ENCODE results near the gene GLI3.

GLI3 gene

DNA sequence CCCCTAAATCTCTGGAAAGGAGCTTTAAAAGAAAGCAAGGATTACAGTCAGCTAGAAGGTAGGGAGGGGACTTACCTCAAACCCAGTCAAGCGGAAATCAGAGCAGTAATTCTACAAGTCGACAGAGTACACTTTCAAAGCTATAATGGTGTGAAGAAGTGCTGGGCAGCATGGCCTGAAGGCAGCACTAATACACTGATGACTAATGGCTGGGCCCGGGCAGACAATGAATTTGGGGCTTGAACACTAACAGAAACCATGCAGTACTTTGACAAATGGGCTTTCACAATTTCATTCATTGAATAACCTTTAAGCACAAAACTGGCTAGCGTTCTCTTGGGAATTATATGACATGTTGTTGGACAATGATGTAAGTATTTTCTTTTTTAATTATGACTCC is 4.7 kb downstream of the GLI3 start:
- Histone ChIP-seq H3K36me3 (ENCODE audit: control insufficient read depth, insufficient read depth, low read length) (no peaks in the 10 kb centered on the region), H3K4me3 (replicated peaks; ENCODE audit: low read depth, low read length) (no peak overlapping the region), H3K27me3 (replicated peaks; ENCODE audit: control insufficient read depth, insufficient read depth, low read length) (peaks cover 3% of the 10 kb centered on the region)
- TF ChIP-seq CTCF (IDR thresholded peaks at IDR 0.05; ENCODE audit: insufficient read depth, low read length, poor library complexity, severe bottlenecking) = no peak
- DNase-seq (ENCODE audit: extremely low read depth, insufficient read length) = no peak

- H3K27me3 ChIP-seq (replicated peaks; ENCODE audit: control insufficient read depth, insufficient read depth, low read length) = peaks cover 3% of the 10 kb centered on the region
- DNase-seq (ENCODE audit: extremely low read depth, insufficient read length) = no peak
- no peak for TF ChIP-seq CTCF (IDR thresholded peaks at IDR 0.05; ENCODE audit: insufficient read depth, low read length, poor library complexity, severe bottlenecking)
- H3K4me3 ChIP-seq (replicated peaks; ENCODE audit: low read depth, low read length) = no peak overlapping the region
- H3K36me3 ChIP-seq (ENCODE audit: control insufficient read depth, insufficient read depth, low read length) = no peaks in the 10 kb centered on the region
Measured at GRCh38 chr7:42231043-42231787, 5.8 kb downstream of the GLI3 start.

DNA sequence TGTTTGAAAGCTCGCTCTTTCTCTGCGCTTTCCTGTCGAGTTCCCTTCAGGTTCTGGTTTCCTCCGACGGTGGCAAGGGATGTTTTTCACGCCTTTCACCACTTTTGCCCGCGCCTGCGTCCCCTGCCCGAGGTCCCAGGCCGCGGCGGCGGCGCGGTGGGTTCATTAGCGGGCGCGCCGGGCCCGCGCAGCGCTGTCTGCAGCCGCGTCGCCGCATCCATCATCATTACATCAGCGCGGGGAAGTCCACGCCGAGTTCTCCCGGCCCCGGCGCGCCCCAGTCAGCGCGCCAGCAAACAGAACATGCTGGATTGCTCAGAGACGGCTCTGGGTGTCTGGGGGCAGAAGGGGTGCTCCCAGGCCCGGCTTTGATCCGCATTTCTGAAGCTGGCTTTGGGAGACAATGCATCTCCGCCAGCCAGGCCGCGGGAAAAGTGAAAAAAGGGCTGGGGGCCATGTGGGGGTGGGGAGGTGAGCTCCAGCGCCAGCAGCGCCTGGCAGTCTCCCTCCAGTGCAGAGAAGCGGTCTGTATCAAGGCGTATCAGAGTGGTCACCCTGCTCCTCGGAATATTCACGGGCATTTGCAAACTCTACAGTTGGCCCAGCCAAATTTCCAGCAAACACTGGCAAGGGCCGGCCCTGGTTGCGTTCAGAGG is 8.9 kb downstream of the GLI3 start:
- Histone ChIP-seq H3K4me3 (replicated peaks; ENCODE audit: low read depth, low read length) (peak overlapping the region; percentile 16), H3K27me3 (replicated peaks; ENCODE audit: control insufficient read depth, insufficient read depth, low read length) (peaks cover 3% of the 10 kb centered on the region), H3K36me3 (ENCODE audit: control insufficient read depth, insufficient read depth, low read length) (no peaks in the 10 kb centered on the region)
- no peak for DNase-seq (ENCODE audit: extremely low read depth, insufficient read length)
- TF ChIP-seq CTCF (IDR thresholded peaks at IDR 0.05; ENCODE audit: insufficient read depth, low read length, poor library complexity, severe bottlenecking) = no peak

- Histone ChIP-seq H3K36me3 (ENCODE audit: control insufficient read depth, insufficient read depth, low read length) (no peaks in the 10 kb centered on the region), H3K27me3 (replicated peaks; ENCODE audit: control insufficient read depth, insufficient read depth, low read length) (peaks cover 3% of the 10 kb centered on the region), H3K4me3 (replicated peaks; ENCODE audit: low read depth, low read length) (no peak overlapping the region; the same call in 1 of the 2 replicates)
- DNase-seq (ENCODE audit: extremely low read depth, insufficient read length) = no peak
- no peak for TF ChIP-seq CTCF (IDR thresholded peaks at IDR 0.05; ENCODE audit: insufficient read depth, low read length, poor library complexity, severe bottlenecking)
Measured at GRCh38 chr7:42227541-42227935, 9.5 kb downstream of the GLI3 start.

DNA sequence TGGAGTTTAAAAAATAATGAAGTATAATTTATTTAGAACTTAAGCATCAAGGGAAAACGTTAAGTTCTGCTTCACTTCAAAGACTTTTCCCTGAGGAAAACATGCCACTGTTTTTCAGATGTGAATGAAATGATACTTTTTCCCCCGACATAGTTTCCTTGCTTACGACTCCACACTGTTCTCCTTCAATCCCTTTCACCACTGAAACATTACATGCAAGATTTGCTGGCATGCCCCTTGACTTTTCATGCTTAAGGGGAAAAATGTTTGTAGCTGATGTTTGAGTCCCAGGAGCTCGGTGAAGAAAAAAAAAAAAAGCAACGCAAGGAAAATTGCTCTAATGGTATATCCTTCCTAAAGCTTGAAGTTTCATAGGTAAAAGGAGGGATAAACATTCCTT is 10.0 kb downstream of the GLI3 start:
- TF ChIP-seq CTCF (IDR thresholded peaks at IDR 0.05; ENCODE audit: insufficient read depth, low read length, poor library complexity, severe bottlenecking) = no peak
- Histone ChIP-seq H3K27me3 (replicated peaks; ENCODE audit: control insufficient read depth, insufficient read depth, low read length) (peaks cover 3% of the 10 kb centered on the region), H3K4me3 (replicated peaks; ENCODE audit: low read depth, low read length) (no peak overlapping the region), H3K36me3 (ENCODE audit: control insufficient read depth, insufficient read depth, low read length) (no peaks in the 10 kb centered on the region)
- DNase-seq (ENCODE audit: extremely low read depth, insufficient read length) = no peak

Measured in GM06990 (cell line).